Measurements from ENCODE around the gene TRIM62.

DNA sequence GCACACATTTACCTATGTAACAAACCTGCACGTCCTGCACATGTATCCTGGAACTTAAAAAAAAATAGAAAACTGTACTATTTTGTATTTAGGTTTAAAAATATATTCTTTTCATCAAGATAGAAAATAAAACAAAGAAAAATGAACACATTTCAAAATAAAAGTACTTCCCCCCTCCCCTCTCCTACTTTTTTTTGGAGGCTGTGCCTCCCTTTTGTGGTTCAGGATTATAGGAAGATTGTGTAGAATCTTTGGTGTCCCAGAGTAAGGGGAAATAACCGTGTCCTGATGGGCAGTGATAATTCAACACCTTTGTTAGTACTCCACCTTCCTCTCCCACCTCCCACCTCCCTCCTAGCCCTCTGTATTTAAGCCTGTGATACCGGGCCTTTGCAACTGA is 40.1 kb downstream of the TRIM62 start:
- TF ChIP-seq, protein P1, sequence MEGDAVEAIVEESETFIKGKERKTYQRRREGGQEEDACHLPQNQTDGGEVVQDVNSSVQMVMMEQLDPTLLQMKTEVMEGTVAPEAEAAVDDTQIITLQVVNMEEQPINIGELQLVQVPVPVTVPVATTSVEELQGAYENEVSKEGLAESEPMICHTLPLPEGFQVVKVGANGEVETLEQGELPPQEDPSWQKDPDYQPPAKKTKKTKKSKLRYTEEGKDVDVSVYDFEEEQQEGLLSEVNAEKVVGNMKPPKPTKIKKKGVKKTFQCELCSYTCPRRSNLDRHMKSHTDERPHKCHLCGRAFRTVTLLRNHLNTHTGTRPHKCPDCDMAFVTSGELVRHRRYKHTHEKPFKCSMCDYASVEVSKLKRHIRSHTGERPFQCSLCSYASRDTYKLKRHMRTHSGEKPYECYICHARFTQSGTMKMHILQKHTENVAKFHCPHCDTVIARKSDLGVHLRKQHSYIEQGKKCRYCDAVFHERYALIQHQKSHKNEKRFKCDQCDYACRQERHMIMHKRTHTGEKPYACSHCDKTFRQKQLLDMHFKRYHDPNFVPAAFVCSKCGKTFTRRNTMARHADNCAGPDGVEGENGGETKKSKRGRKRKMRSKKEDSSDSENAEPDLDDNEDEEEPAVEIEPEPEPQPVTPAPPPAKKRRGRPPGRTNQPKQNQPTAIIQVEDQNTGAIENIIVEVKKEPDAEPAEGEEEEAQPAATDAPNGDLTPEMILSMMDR (IDR thresholded peaks at IDR 0.05; ENCODE audit: poor library complexity) = no peak
- TF ChIP-seq EZH2 (IDR thresholded peaks at IDR 0.05; ENCODE audit: borderline replicate concordance) (no peak), EZH2phosphoT487 (IDR thresholded peaks at IDR 0.05; ENCODE audit: low read depth, severe bottlenecking, unreplicated experiment) (no peak)

Measured in hepatocyte (in vitro differentiated cells).